Esophagus (tissue), 2 donors: ENCODE data around the gene MINPP1. TPM values are rescaled to one million over a fixed set of nuclear protein-coding genes. Genes with fewer than 3 reads are reported as not detected.

Experiments
- H3K27ac ChIP-seq, 2 donors: one replicate each; pipeline ENCODE4 v1.5.1; 2013; ENCODE audit warnings: low read depth in 2 of 2, mild to moderate bottlenecking in 2 of 2, inconsistent platforms in 1 of 2, low read length in 1 of 2, moderate library complexity in 1 of 2
- H3K27me3 ChIP-seq, 2 donors: one replicate each; pipeline ENCODE4 v1.6.1; 2013; ENCODE audit warnings: low read length in 2 of 2, control low read depth in 1 of 2, mild to moderate bottlenecking in 1 of 2; ENCODE audit not compliant: insufficient read depth in 2 of 2, control insufficient read depth in 1 of 2
- H3K36me3 ChIP-seq, 2 donors: one replicate each; pipeline ENCODE4 v1.6.1; 2013; ENCODE audit warnings: low read length in 1 of 2; ENCODE audit not compliant: control insufficient read depth in 2 of 2, insufficient read depth in 2 of 2
- H3K4me1 ChIP-seq, 2 donors: one replicate each; pipeline ENCODE4 v1.6.1; 2013; ENCODE audit warnings: low read length in 1 of 2; ENCODE audit not compliant: control insufficient read depth in 2 of 2, insufficient read depth in 2 of 2
- H3K4me3 ChIP-seq, 2 donors: one replicate each; pipeline ENCODE4 v1.5.1; 2013; ENCODE audit warnings: low read length in 2 of 2, mild to moderate bottlenecking in 2 of 2, low read depth in 1 of 2, moderate library complexity in 1 of 2
- H3K9me3 ChIP-seq, 2 donors: one replicate each; pipeline ENCODE4 v1.6.1; 2013; ENCODE audit warnings: mild to moderate bottlenecking in 2 of 2, low read depth in 1 of 2, low read length in 1 of 2, moderate library complexity in 1 of 2; ENCODE audit not compliant: control insufficient read depth in 2 of 2, insufficient read depth in 1 of 2
- WGBS, 2 donors: extraction: QIAGEN DNeasy Blood & Tissue Kit; methylation state at CpG; one replicate each; pipeline ENCODE4 v1.1.7; 2013; 5-methylcytosine and 5-hydroxymethylcytosine counted together
- polyA plus RNA-seq, 2 donors: library from polyadenylated mRNA; stranded (reverse); fragments of 200-250 nt; gene quantifications; one replicate each; pipeline ENCODE4 v1.2.3, GENCODE V29; 2013
- donor health status: healthy with polysubstance abuse.
- donor health status: Bipolar disorder and iron deficiency.

MINPP1 gene
- polyA plus RNA-seq, 2 donors: 1.3 to 2.3 TPM

DNA sequence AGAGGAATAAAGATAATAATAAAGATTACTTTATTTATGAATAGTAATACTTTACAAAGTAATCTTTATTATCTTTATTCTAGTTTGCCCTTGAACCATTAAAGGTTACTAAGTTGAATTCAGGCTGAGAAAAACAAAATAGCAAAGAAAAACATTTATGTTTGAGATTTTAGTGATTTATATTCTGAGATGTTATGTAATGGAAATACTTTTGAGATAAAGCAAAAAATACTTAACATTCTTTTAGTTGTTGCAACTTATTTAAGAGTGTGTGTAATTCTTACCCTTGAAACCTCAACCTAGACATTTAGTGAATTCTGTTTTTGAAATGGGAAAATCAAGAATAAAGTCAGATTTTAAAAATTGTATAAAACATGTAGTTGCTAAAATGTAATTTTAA is 40.0 kb downstream of the MINPP1 start:
- no peaks in the 10 kb centered on the region for H3K4me1 ChIP-seq
- no peaks in the 10 kb centered on the region for H3K9me3 ChIP-seq
- no peak overlapping the region for H3K27ac ChIP-seq
- no peaks in the 10 kb centered on the region for H3K27me3 ChIP-seq
- H3K36me3 ChIP-seq: peaks cover 0 to 2% of the 10 kb centered on the region in 2 donors
- no peak overlapping the region for H3K4me3 ChIP-seq

DNA sequence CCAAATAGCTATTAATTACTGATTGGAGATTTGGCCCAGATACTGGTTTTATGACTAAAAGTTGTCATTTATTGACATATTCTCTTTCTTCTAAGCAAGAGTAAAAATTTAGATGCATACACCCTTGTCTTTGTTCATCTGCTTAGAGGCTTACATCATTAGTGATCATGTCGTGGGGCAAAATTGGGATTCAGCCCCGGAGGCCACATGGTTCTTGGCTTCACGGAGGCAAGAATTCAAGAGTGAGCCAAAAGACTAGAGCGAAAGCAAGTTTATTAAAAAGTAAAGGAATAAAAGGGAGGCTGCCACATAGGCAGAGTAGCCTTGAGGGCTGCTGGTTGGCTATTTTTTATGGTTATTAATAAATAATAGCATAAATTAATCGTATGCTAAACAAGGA is 41.1 kb downstream of the MINPP1 start:
- Histone ChIP-seq H3K4me1 (no peaks in the 10 kb centered on the region), H3K9me3 (no peaks in the 10 kb centered on the region), H3K27ac (no peak overlapping the region), H3K27me3 (no peaks in the 10 kb centered on the region), H3K4me3 (no peak overlapping the region), H3K36me3 (peaks cover 0 to 2% of the 10 kb centered on the region in 2 donors)
- WGBS, 2 donors: 74 to 79% methylated on average over 5 of the region's 5 CpGs

DNA sequence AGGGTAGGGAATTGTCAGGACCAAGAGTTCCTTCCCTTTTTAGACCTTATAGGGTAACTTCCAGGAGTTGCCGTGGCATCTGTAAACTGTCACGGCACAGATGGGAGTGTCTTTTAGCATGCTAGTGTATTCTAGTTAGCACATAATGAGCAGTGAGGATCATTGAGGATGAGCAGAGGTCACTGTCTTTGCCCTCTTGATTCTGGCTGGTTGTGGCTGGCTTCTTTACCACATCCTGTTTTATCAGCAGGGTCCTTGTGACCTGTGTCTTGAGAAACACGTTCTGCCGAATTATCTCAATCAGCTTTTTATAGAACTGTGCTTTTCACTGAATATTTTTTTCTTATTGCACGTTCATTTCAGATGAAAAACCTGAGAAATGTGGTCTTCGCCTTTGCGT is 41.5 kb downstream of the MINPP1 start:
- Histone ChIP-seq H3K36me3 (peaks cover 0 to 2% of the 10 kb centered on the region in 2 donors), H3K4me3 (no peak overlapping the region), H3K27me3 (no peaks in the 10 kb centered on the region), H3K9me3 (no peaks in the 10 kb centered on the region), H3K4me1 (no peaks in the 10 kb centered on the region), H3K27ac (no peak overlapping the region)
- WGBS, 2 donors: 83 to 85% methylated on average over 7 of the region's 7 CpGs

DNA sequence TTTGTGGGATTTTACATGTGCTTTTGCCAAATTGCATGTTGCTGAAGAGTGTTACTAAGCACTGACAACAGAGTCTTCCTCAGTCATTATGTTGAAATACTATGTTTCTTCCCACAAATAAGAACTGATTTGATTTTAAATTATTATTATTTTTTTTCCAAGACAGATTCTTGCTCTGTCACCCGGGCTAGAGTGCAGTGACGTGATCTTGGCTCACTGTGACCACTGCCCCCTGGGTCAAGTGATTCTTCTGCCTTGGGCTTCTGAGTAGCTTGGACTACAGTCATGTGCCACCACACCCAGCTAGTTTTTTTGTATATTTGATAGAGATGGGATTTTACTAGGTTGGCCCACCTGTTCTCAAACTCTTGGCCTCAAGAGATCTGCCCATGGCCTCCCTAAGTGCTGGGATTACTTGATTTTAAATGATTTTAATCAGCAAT is 42.3 kb downstream of the MINPP1 start:
- no peak overlapping the region for H3K27ac ChIP-seq

DNA sequence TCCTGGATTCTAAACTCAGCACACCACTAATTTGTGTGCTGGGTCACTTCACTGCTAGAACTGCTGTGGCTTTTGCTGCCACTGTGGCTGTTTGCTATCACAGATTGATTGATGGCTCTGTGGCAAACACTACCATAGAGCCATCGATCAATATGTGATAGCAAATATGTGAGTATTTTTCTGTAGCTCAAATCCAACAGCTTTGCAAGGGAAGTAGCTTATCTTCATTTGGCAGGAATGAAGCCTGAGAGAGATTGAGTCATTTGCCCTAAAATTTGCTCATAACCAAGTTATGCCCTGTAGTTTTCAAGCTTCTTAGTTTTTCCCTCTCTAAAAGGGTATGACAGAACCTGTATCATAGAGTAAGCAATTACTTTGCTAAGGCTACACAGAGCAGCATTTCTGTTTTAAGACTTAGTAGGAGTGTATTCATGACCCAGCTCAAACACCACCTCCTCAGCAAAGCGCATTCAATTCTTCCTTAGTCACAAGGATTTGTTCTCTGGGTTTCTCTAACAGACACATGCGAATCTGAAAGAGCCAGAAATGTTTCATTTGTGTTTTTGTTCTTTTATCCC is 43.1 kb downstream of the MINPP1 start:
- H3K27ac ChIP-seq: no peak overlapping the region
- WGBS, 2 donors: 73 to 75% methylated on average over 3 of the region's 3 CpGs
- H3K4me1 ChIP-seq: no peaks in the 10 kb centered on the region
- H3K9me3 ChIP-seq: no peaks in the 10 kb centered on the region
- H3K4me3 ChIP-seq: no peak overlapping the region
- H3K27me3 ChIP-seq: no peaks in the 10 kb centered on the region
- no peaks in the 10 kb centered on the region for H3K36me3 ChIP-seq

More for the DNA sequence above, 42.3 kb downstream of the MINPP1 start:
- Histone ChIP-seq H3K4me1 (no peaks in the 10 kb centered on the region), H3K9me3 (no peaks in the 10 kb centered on the region), H3K36me3 (no peaks in the 10 kb centered on the region), H3K4me3 (no peak overlapping the region), H3K27me3 (no peaks in the 10 kb centered on the region)
- 74 to 92% methylated on average over 2 of the region's 2 CpGs for WGBS, 2 donors

DNA sequence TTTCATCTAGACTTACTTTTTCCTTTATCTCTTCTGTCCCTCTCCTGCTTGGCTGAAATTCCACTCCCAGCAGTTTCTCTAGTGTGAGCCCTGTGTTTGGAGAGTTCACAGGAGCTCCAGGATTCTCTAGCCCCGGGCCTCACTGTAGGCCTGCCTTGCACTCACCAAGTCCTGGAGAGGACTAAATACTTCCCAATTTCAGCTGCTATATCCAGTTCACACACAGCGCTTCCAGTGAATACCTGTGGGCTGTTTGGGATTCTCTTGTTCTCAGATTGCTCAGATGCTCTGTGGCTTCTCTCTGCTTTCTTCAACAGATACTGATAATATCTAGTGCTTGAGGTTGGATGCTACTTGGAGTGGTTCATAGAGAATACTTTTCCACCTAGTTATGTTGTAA is 46.0 kb downstream of the MINPP1 start:
- H3K4me1 ChIP-seq: no peaks in the 10 kb centered on the region
- no peak overlapping the region for H3K27ac ChIP-seq
- WGBS, 2 donors: 89 to 93% methylated on average over 2 of the region's 2 CpGs
- H3K4me3 ChIP-seq: no peak overlapping the region
- no peaks in the 10 kb centered on the region for H3K9me3 ChIP-seq
- no peaks in the 10 kb centered on the region for H3K36me3 ChIP-seq
- no peaks in the 10 kb centered on the region for H3K27me3 ChIP-seq

DNA sequence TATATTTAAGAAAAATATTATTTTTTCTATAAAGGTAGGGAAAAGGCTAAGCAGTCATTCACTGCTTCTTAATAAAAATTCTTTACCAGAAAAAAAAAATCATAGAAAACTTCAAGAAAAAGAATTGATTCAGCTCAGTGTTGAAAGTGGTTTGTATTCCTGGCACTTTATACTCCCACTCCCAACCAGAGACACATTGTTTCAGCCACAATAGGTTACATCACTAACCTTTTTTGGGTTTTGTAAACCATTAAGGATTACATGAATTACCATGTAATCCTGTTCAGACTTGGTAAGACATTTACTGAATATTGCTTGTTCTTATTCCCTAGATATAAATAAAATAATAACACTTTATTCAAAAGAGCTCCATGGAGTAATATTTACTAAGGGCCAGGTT is 46.6 kb downstream of the MINPP1 start:
- Histone ChIP-seq H3K27me3 (no peaks in the 10 kb centered on the region), H3K9me3 (no peaks in the 10 kb centered on the region), H3K4me3 (no peak overlapping the region), H3K4me1 (no peaks in the 10 kb centered on the region), H3K36me3 (no peaks in the 10 kb centered on the region), H3K27ac (no peak overlapping the region)

DNA sequence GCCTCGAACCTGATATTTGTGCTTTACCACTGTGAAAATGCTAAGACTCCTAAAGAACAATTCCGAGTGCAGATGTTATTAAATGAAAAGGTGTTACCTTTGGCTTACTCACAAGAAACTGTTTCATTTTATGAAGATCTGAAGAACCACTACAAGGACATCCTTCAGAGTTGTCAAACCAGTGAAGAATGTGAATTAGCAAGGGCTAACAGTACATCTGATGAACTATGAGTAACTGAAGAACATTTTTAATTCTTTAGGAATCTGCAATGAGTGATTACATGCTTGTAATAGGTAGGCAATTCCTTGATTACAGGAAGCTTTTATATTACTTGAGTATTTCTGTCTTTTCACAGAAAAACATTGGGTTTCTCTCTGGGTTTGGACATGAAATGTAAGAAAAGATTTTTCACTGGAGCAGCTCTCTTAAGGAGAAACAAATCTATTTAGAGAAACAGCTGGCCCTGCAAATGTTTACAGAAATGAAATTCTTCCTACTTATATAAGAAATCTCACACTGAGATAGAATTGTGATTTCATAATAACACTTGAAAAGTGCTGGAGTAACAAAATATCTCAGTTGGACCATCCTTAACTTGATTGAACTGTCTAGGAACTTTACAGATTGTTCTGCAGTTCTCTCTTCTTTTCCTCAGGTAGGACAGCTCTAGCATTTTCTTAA is 47.7 kb downstream of the MINPP1 start:
- Histone ChIP-seq H3K4me3 (no peak overlapping the region), H3K27ac (no peak overlapping the region), H3K4me1 (no peaks in the 10 kb centered on the region), H3K27me3 (no peaks in the 10 kb centered on the region), H3K36me3 (no peaks in the 10 kb centered on the region), H3K9me3 (no peaks in the 10 kb centered on the region)
- WGBS, 2 donors: 80 to 86% methylated on average over 2 of the region's 2 CpGs

DNA sequence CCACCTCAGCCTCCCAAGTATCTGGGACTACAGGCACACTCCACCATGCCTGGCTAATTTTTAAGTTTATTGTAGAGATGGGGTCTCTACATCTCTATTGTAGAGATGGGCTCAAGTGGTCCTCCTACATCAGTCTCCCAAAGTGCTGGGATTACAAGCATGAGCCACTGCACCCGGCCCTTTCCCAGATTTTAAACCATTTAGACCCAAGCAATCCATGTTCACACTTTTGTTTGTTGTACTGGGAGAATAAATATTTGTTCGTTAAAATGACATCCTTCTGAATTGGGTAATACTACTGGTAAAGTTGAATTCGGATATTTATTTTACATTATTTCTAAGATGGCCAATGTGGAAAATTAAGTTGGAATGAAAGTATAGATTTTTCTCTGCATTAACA is 52.7 kb downstream of the MINPP1 start:
- Histone ChIP-seq H3K4me1 (no peaks in the 10 kb centered on the region), H3K27me3 (no peaks in the 10 kb centered on the region), H3K9me3 (no peaks in the 10 kb centered on the region), H3K4me3 (no peak overlapping the region), H3K27ac (no peak overlapping the region), H3K36me3 (no peaks in the 10 kb centered on the region)
- 92 to 95% methylated on average over 3 of the region's 3 CpGs for WGBS, 2 donors

DNA sequence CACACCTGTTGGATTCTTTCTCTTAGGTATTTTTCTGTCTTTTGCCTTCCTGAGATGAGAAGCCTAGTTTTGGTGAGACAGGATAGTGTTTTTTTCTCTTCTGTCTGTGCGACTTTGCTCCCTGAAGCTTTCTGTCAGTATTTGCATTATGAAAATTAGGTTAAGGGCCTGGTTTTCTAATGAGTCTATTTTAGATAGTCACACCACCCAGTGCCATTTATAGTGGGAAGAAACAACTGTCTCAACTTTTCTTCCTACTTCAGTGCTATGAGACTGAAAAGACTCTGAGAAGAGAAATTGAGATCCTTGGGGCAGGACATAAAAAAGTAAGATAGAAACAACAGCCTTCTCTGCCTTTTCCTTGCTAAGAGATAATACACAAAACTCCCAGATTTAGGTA is 53.6 kb downstream of the MINPP1 start:
- no peaks in the 10 kb centered on the region for H3K27me3 ChIP-seq
- H3K27ac ChIP-seq: no peak overlapping the region
- no peaks in the 10 kb centered on the region for H3K9me3 ChIP-seq
- H3K4me1 ChIP-seq: no peaks in the 10 kb centered on the region
- no peak overlapping the region for H3K4me3 ChIP-seq
- H3K36me3 ChIP-seq: no peaks in the 10 kb centered on the region
- WGBS, 2 donors: 95 to 100% methylated on average over 1 of the region's 1 CpG
